PFSK-1 (cell line): ENCODE measurements around the gene IP6K1.

Experiments used
- FOXP2 ChIP-seq: optimal IDR thresholded peaks from 2 replicates; pipeline ENCODE3; 2011; ENCODE audit warnings: borderline replicate concordance, control low read depth, inconsistent platforms; ENCODE audit not compliant: insufficient read depth; ENCODE audit errors: extremely low read length, extremely low read depth
- POLR2AphosphoS5 ChIP-seq: IDR thresholded peaks from 2 replicates; pipeline ENCODE4 v1.6.1; 2012; ENCODE audit warnings: low read depth, mild to moderate bottlenecking, control low read depth, low read length, moderate library complexity
- REST ChIP-seq, 2 experiments: IDR thresholded peaks; 2 replicates each; pipeline versions ENCODE4 v1.6.1 to v1.8.0; 2011 to 2012; ENCODE audit warnings: low read depth in 2 of 2, low read length in 2 of 2, control low read depth in 1 of 2, inconsistent platforms in 1 of 2, mild to moderate bottlenecking in 1 of 2, moderate library complexity in 1 of 2; ENCODE audit not compliant: insufficient read depth in 1 of 2
- SIN3A ChIP-seq: IDR thresholded peaks from 2 replicates; pipeline ENCODE4 v1.6.1; 2012; ENCODE audit warnings: mild to moderate bottlenecking, low read length, moderate library complexity, borderline replicate concordance; ENCODE audit not compliant: insufficient read depth
- TAF1 ChIP-seq: IDR thresholded peaks from 2 replicates; pipeline ENCODE4 v1.6.1; 2012; ENCODE audit warnings: low read length, control low read depth, borderline replicate concordance; ENCODE audit not compliant: insufficient read depth

IP6K1 gene

GRCh38 chr3:49787182-49787464 is 781 bp upstream of the IP6K1 start:
- TF ChIP-seq TAF1 (no peak), SIN3A (no peak), POLR2AphosphoS5 (no peak), FOXP2 (no peak), REST (IDR thresholded peaks at IDR 0.05; ENCODE audit: insufficient read depth in 1 of 2, low read depth in 2 of 2, low read length in 2 of 2) (no peak)

- TF ChIP-seq POLR2AphosphoS5 (no peak), REST (IDR thresholded peaks at IDR 0.05; ENCODE audit: insufficient read depth in 1 of 2, low read depth in 2 of 2, low read length in 2 of 2) (no peak), FOXP2 (no peak), SIN3A (no peak)
Measured at GRCh38 chr3:49785565-49786356, 581 bp downstream of the IP6K1 start.

GRCh38 chr3:49781415-49782199 is 4.7 kb downstream of the IP6K1 start:
- no peak for TF ChIP-seq TAF1
- no peak for TF ChIP-seq REST (IDR thresholded peaks at IDR 0.05; ENCODE audit: insufficient read depth in 1 of 2, low read depth in 2 of 2, low read length in 2 of 2)
- no peak for TF ChIP-seq SIN3A
- TF ChIP-seq FOXP2: no peak
- TF ChIP-seq POLR2AphosphoS5: no peak

GRCh38 chr3:49780080-49780974 is 6.0 kb downstream of the IP6K1 start:
- no peak for TF ChIP-seq SIN3A
- TF ChIP-seq FOXP2: no peak
- TF ChIP-seq POLR2AphosphoS5: no peak
- TF ChIP-seq TAF1: no peak
- TF ChIP-seq REST (IDR thresholded peaks at IDR 0.05; ENCODE audit: insufficient read depth in 1 of 2, low read depth in 2 of 2, low read length in 2 of 2): no peak
